Progenitor cell of endocrine pancreas (in vitro differentiated cells): ENCODE results near the gene GTSE1. TPM values are rescaled to one million over a fixed set of nuclear protein-coding genes. Genes with fewer than 3 reads are reported as not detected.

Experiments
- DNase-seq: peaks from one replicate; pipeline ENCODE4 v3.0.0; 2021; ENCODE audit warnings: low spot score; ENCODE audit not compliant: unreplicated experiment
- H3K27ac Mint-ChIP-seq: 2 replicates; pipeline ENCODE4 v1.8.0; 2021; ENCODE audit warnings: mild to moderate bottlenecking, moderate library complexity, mixed read lengths
- H3K27me3 Mint-ChIP-seq: 2 replicates; pipeline ENCODE4 v1.8.0; 2021; ENCODE audit warnings: mixed read lengths
- H3K36me3 Mint-ChIP-seq: 2 replicates; pipeline ENCODE4 v1.8.0; 2022; ENCODE audit warnings: mixed read lengths; ENCODE audit not compliant: insufficient read depth
- H3K4me1 Mint-ChIP-seq: 2 replicates; pipeline ENCODE4 v1.8.0; 2021; ENCODE audit warnings: low read depth, mixed read lengths
- H3K4me3 Mint-ChIP-seq: 2 replicates; pipeline ENCODE4 v1.8.0; 2021; ENCODE audit warnings: low read depth, mild to moderate bottlenecking, moderate library complexity, mixed read lengths
- H3K9me3 Mint-ChIP-seq: 2 replicates; pipeline ENCODE4 v1.8.0; 2021; ENCODE audit warnings: low read depth, mixed read lengths
- total RNA-seq: library from RNA; stranded (reverse); gene quantifications from 2 replicates; pipeline ENCODE4 v1.2.1, GENCODE V29; 2021
- TF ChIP-seq, protein P1 (sequence below): fragments of 200-600 bp; sonication (generic); IDR thresholded peaks from one replicate; pipeline ENCODE4 v1.5.0; 2021; ENCODE audit warnings: antibody characterized with exemption, mild to moderate bottlenecking; ENCODE audit not compliant: unreplicated experiment

GTSE1 gene
- total RNA-seq, 1 donor from 2014 or later = 25.1 TPM

DNA sequence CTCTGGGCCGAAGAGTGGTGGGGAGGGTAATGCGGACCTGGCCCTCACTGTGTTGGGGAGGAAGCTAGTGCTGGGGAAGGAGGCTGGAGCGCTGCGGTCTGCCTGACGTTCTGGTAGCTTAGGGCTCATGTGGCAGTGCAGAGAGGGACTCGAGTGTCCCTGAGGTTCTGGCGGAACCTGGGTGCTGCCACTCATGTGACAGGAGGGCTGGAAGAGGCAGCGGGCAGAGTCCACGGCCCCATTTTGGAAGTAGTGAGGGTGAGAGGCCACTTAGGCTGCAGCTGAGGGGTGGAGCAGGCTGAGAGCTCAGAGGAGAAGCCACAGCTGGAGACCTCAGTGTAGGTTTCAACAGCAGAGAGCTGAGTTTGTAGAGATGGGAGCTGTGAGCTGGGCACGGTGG lies 22.6 kb downstream of the GTSE1 start:
- peaks cover 7% of the 10 kb centered on the region for H3K36me3 Mint-ChIP-seq
- H3K4me1 Mint-ChIP-seq = no peaks in the 10 kb centered on the region
- H3K27ac Mint-ChIP-seq = no peak overlapping the region
- H3K27me3 Mint-ChIP-seq = no peaks in the 10 kb centered on the region
- no peak for DNase-seq
- no peaks in the 10 kb centered on the region for H3K9me3 Mint-ChIP-seq
- TF ChIP-seq, protein P1, sequence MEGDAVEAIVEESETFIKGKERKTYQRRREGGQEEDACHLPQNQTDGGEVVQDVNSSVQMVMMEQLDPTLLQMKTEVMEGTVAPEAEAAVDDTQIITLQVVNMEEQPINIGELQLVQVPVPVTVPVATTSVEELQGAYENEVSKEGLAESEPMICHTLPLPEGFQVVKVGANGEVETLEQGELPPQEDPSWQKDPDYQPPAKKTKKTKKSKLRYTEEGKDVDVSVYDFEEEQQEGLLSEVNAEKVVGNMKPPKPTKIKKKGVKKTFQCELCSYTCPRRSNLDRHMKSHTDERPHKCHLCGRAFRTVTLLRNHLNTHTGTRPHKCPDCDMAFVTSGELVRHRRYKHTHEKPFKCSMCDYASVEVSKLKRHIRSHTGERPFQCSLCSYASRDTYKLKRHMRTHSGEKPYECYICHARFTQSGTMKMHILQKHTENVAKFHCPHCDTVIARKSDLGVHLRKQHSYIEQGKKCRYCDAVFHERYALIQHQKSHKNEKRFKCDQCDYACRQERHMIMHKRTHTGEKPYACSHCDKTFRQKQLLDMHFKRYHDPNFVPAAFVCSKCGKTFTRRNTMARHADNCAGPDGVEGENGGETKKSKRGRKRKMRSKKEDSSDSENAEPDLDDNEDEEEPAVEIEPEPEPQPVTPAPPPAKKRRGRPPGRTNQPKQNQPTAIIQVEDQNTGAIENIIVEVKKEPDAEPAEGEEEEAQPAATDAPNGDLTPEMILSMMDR = no peak
- no peak overlapping the region for H3K4me3 Mint-ChIP-seq

DNA sequence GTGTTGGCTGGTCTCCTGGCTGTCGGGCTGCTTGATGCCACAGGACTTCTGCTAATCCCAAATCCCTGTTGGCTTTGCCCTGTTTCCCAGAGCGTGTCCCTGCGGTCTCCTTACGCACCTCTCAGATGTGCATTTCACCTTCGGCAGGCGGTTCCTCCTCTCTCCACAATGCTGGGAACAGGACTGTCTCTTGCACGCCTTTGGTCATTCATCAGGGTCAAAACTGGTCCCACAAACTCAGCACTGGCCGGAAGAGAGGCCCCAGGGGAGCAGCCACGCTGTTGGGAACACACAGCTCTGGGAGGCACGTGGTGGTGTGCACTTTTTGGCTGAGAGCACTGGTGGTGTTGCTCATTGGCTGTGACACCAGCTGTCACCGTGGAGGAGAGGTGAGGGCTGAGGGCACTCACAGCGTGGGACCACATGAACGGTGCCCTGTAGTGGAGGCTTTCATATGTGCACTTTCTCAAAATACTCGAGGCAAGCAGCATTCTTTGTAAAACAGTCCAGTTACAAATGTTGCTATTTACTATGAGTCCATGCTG lies 23.6 kb downstream of the GTSE1 start:
- TF ChIP-seq, protein P1 = no peak
- Mint-ChIP-seq H3K27me3 (no peaks in the 10 kb centered on the region), H3K36me3 (peaks cover 7% of the 10 kb centered on the region), H3K27ac (no peak overlapping the region), H3K9me3 (no peaks in the 10 kb centered on the region), H3K4me1 (no peaks in the 10 kb centered on the region), H3K4me3 (no peak overlapping the region)
- no peak for DNase-seq

DNA sequence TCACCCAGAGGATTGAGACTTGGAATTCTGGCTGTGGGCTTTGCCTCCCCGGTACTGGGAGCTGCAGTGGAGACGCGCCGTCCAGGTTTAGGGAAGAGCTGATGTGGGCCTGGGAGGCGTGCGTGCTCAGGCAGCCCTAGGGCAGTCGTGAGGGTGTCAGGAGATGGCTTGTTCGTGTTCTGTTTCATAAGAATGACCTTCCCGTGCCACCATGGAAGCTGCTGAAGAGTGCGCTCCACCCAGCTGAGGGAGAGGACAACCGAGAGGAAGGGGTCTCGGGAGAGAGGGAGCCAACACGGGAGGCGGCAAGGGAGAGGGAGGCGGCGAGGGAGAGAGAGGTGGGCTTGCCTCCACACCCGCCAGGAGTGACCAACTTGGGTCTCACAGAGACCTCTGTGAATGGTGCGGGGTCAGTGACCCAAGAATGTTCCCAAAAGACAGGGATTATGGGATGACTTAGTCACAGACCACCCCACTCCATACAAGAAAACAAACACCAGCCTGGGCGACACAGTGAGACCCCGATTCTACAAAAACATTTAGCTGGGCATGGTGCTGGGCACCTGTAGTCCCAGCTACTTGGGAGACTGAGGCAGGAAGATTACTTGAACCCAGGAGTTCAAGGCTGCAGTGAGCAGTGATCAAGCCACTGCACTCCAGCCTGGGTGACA lies 24.2 kb downstream of the GTSE1 start:
- no peak overlapping the region for H3K4me3 Mint-ChIP-seq
- no peaks in the 10 kb centered on the region for H3K4me1 Mint-ChIP-seq
- H3K27me3 Mint-ChIP-seq = no peaks in the 10 kb centered on the region
- DNase-seq = no peak
- no peaks in the 10 kb centered on the region for H3K9me3 Mint-ChIP-seq
- H3K36me3 Mint-ChIP-seq = peaks cover 7% of the 10 kb centered on the region
- no peak overlapping the region for H3K27ac Mint-ChIP-seq
- TF ChIP-seq, protein P1 = no peak

- no peak overlapping the region for H3K4me3 Mint-ChIP-seq
- no peak overlapping the region for H3K27ac Mint-ChIP-seq
- no peak for DNase-seq
- TF ChIP-seq, protein P1 = no peak
- H3K4me1 Mint-ChIP-seq = no peaks in the 10 kb centered on the region
- peaks cover 10% of the 10 kb centered on the region for H3K36me3 Mint-ChIP-seq
- H3K27me3 Mint-ChIP-seq = no peaks in the 10 kb centered on the region
- H3K9me3 Mint-ChIP-seq = no peaks in the 10 kb centered on the region
Measured at GRCh38 chr22:46322711-46323110, 26.0 kb downstream of the GTSE1 start.

DNA sequence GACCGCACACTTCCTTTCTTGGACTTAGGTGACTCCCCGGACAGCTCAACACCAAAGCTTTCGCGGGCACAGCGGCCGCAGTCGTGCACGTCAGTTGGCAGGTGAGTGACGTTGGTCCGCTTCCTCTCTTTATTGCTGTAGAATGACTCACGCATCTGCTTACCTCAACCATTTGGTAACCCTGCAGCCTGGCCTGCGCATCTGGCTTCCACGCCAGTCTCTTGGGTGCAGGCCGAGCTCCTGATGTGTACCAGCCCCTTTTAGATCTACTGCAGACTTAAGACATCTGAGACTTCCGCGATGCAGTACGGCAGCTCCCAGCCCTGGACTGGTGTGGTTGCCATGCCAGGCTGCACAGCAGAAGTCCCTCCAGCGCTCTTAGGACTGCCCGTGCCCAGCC lies 26.5 kb downstream of the GTSE1 start:
- TF ChIP-seq, protein P1 = no peak
- DNase-seq = no peak
- Mint-ChIP-seq H3K36me3 (peaks cover 10% of the 10 kb centered on the region), H3K4me3 (no peak overlapping the region), H3K27me3 (no peaks in the 10 kb centered on the region), H3K27ac (no peak overlapping the region), H3K9me3 (no peaks in the 10 kb centered on the region), H3K4me1 (no peaks in the 10 kb centered on the region)
